Mucosa of descending colon (tissue), 3 donors: ENCODE data around the gene GHRHR. TPM values are rescaled to one million over a fixed set of nuclear protein-coding genes. Genes with fewer than 3 reads are reported as not detected.

Experiments used
- ATAC-seq: fragments of 200-7000 bp; cut with Tn5 transposase; one replicate; pipeline ENCODE4 v1.9.1; 2020; ENCODE audit warnings: mild to moderate bottlenecking, moderate library complexity
- DNase-seq, 3 donors: peaks; one replicate each; pipeline ENCODE4 v3.0.0-alpha.2; 2020
- H3K36me3 ChIP-seq: fragments of 200-600 bp; one replicate; pipeline ENCODE4 v1.8.0; 2021; ENCODE audit warnings: low read depth, mild to moderate bottlenecking
- H3K4me1 ChIP-seq: fragments of 200-600 bp; one replicate; pipeline ENCODE4 v1.8.0; 2021; ENCODE audit warnings: low read depth, mild to moderate bottlenecking
- H3K4me3 ChIP-seq: fragments of 200-600 bp; one replicate; pipeline ENCODE4 v1.8.0; 2021; ENCODE audit warnings: mild to moderate bottlenecking
- H3K9me3 ChIP-seq: fragments of 200-600 bp; one replicate; pipeline ENCODE4 v1.8.0; 2021; ENCODE audit warnings: mild to moderate bottlenecking
- intact Hi-C, 2 donors: fragments of 100-400 bp; cut with DNase I in 1 of 2; cut with micrococcal nuclease in 1 of 2; formaldehyde crosslinking; loops; one replicate each; pipeline versions ENCODE4 v1.11.0 to v1.11.1; 2022; cut with DNase I, micrococcal nuclease
- total RNA-seq, 3 donors: library from RNA; stranded (reverse); fragmentation: NEBNext Ultra II Directional in 2 of 3; extraction: Animal tissue kit (Norgen Biotek cat#: 25700) in 2 of 3; gene quantifications; one replicate each; pipeline versions ENCODE4 v1.2.1 to v1.2.4, GENCODE V29; 2021 to 2023
- TF ChIP-seq, protein P1 (sequence below): fragments of 200-600 bp; IDR thresholded peaks from one replicate; pipeline ENCODE4 v1.8.0; 2022; ENCODE audit warnings: antibody characterized with exemption, mild to moderate bottlenecking
- donor health status: DM: no; HTN: no; CAD: no; lungs with moderate emphysema.
- donor health status: DM: no; HTN: no; CAD: no.
- donor health status: DM: no; HTN: yes; CAD: no.

The GHRHR gene
- total RNA-seq, 3 donors from 2014 or later = not detected

DNA sequence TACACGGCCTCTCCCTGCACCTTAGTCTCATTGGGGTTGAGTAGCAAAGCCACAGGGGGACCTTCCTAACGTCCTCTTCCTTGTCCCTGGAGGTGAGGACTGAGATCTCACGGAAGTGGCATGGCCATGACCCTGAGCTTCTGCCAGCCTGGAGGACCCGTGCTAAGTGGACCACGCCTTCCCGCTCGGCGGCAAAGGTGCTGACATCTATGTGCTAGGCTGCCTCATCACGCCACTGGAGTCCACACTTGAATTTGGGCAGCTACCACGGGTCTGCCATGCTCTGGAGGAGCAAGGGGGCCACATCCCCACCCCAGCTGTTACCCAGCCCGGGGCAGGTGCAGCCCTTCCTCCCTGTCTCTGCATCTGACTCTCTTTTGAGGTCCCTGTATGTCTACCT is 15.3 kb downstream of the GHRHR start:
- DNase-seq (no peak), ATAC-seq (no peak)
- intact Hi-C loops = loop anchor here (5.0 kb wide), 1 partner anchor 177 kb away; no protein-coding TSS in a partner anchor
- H3K4me3 ChIP-seq = no peak overlapping the region
- H3K9me3 ChIP-seq = no peaks in the 10 kb centered on the region
- TF ChIP-seq, protein P1, sequence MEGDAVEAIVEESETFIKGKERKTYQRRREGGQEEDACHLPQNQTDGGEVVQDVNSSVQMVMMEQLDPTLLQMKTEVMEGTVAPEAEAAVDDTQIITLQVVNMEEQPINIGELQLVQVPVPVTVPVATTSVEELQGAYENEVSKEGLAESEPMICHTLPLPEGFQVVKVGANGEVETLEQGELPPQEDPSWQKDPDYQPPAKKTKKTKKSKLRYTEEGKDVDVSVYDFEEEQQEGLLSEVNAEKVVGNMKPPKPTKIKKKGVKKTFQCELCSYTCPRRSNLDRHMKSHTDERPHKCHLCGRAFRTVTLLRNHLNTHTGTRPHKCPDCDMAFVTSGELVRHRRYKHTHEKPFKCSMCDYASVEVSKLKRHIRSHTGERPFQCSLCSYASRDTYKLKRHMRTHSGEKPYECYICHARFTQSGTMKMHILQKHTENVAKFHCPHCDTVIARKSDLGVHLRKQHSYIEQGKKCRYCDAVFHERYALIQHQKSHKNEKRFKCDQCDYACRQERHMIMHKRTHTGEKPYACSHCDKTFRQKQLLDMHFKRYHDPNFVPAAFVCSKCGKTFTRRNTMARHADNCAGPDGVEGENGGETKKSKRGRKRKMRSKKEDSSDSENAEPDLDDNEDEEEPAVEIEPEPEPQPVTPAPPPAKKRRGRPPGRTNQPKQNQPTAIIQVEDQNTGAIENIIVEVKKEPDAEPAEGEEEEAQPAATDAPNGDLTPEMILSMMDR = no peak
- H3K36me3 ChIP-seq = no peaks in the 10 kb centered on the region
- no peaks in the 10 kb centered on the region for H3K4me1 ChIP-seq

DNA sequence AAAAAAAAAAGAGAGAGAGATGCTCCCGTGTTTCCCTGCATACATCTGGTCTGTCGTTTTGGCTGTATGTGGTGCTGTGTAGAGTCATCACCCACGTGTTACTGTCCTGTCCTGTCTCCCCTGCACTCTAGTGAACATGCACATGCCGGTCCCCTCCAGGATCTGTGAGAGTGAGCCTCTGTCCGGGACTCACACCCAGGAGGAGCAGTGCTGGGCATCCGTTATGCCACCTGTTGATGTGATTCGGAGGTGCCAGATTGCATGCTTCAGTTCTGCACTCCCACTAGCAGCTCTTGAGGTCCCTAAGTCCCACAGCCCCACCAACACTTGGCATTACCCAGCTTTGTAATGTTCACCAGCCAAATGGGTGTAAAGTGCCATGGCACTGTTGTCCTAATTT is 16.4 kb downstream of the GHRHR start:
- DNase-seq = no peak
- TF ChIP-seq, protein P1 = no peak
- ATAC-seq = no peak
- no peaks in the 10 kb centered on the region for H3K4me1 ChIP-seq
- H3K9me3 ChIP-seq = no peaks in the 10 kb centered on the region
- intact Hi-C loops = loop anchor here in 1 of 2 donors (5.0 kb wide), 1 partner anchor 142 kb away; no protein-coding TSS in a partner anchor
- no peak overlapping the region for H3K4me3 ChIP-seq
- no peaks in the 10 kb centered on the region for H3K36me3 ChIP-seq

DNA sequence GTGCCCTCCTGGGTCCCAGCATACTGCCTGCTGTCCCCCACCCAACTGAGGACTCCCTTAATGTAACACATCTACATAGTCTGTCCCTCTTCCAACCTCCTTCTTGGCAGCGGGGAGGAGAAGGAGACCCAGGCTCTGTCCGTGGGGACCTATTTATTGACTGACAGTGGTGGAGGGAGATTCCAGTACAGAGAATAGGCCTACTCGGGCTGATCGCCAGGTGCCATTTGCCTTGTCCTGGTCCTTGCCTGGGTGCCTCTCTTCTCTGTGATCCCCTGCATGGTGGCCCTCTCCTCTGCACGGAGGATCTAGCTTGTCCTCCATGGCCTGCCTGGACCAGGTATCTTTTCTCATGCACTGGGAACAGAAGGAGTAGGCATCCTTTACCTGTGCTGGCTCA is 17.0 kb downstream of the GHRHR start:
- intact Hi-C loops = loop anchor here in 1 of 2 donors (5.0 kb wide), 1 partner anchor 142 kb away; no protein-coding TSS in a partner anchor
- TF ChIP-seq, protein P1 = no peak
- Histone ChIP-seq H3K36me3 (no peaks in the 10 kb centered on the region), H3K9me3 (no peaks in the 10 kb centered on the region), H3K4me3 (no peak overlapping the region), H3K4me1 (no peaks in the 10 kb centered on the region)
- DNase-seq (no peak), ATAC-seq (no peak)

DNA sequence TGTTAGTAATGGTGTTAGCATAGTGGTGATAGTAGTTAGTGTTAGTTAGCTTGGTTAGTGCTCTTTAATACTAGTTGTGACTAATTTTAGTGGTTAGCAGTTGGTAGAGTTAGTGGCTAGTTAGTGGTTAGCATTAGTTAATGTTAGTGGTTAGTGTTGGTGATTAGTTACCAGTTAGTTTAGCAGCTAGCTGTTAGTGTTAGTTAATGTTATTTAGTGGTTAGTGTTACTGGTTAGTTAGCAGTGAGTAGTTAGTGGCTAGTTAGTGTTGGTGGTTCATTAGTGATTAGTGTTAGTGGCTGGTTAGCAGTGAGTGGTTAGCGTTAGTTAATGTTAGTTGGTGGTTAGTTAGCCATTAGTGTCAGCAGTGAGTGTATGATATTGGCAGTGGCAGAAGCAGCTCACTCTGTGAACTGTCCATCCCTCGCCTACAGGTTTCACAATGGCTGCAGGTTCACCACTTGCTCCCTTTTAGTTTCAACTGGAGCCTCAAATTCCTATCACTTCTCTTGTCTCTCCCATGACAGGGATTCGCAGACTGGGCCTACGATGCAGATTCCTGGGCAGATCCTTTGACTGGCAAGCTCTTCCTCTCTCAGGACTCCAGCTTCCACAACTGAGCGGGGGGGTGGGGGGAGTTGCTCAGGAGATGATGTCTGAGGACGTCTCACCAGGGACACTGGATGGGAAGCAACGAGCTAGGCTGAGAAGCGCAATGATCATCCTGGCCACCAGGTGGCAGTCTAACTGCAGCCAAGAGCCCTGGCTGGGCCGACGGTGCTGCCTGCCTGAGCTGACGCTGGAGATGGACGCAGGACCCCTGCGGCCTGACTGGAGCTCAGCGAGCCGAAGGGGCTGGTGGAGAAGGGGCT is 19.5 kb downstream of the GHRHR start:
- ATAC-seq (peak; percentile 85), DNase-seq (peak; percentile 72 to 90 (median 86))
- H3K4me1 ChIP-seq = no peaks in the 10 kb centered on the region
- intact Hi-C loops = loop anchor here (2.0 to 5.0 kb wide), 2 partner anchors 139 to 140 kb away; no protein-coding TSS in a partner anchor
- no peak overlapping the region for H3K4me3 ChIP-seq
- H3K9me3 ChIP-seq = no peaks in the 10 kb centered on the region
- TF ChIP-seq, protein P1 = peak; percentile 91
- H3K36me3 ChIP-seq = no peaks in the 10 kb centered on the region

DNA sequence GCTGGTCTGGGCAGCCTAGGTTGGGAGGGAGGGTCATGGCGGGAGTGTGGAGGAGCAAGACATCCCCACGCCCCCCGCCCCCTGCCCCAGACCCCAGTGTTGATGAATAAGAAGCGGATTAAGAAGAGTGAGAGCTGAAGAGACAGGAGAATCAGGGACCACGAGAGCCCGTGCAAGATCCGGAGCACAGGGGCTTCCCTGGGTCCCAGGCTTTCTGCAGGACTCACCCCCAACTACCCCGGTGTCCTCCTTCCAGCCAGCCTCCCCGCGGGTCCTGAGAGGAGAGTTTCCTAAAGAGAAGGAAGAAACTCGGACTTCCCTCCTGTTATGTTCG is 20.1 kb downstream of the GHRHR start:
- TF ChIP-seq, protein P1 = no peak
- peaks cover 3% of the 10 kb centered on the region for H3K4me1 ChIP-seq
- H3K9me3 ChIP-seq = no peaks in the 10 kb centered on the region
- ATAC-seq = no peak
- no peaks in the 10 kb centered on the region for H3K36me3 ChIP-seq
- no peak overlapping the region for H3K4me3 ChIP-seq
- no peak for DNase-seq
- intact Hi-C loops = loop anchor here (2.0 to 5.0 kb wide), 2 partner anchors 138 to 139 kb away; no protein-coding TSS in a partner anchor
